Measurements from ENCODE around the gene UBASH3B.

Gene UBASH3B

DNA sequence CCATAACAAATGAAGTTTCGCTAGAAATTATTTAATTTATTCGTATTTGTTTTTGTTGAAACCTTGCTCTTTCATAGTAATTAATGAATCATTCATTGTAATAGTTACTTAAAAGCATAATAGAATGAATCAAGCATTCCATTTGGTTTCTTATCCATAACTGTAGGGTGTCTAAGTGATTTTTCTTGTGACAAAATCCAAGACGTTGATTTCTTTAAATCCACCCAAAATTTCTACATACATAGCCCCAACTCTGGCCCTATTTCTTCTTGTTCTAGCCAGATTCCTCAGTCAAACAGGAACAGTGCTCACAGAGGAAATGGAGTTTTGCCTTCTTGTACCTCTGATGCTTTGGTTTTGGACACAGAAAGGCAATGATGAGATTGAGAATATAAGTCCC lies 25.5 kb downstream of the UBASH3B start:
- no peak for DNase-seq

DNA sequence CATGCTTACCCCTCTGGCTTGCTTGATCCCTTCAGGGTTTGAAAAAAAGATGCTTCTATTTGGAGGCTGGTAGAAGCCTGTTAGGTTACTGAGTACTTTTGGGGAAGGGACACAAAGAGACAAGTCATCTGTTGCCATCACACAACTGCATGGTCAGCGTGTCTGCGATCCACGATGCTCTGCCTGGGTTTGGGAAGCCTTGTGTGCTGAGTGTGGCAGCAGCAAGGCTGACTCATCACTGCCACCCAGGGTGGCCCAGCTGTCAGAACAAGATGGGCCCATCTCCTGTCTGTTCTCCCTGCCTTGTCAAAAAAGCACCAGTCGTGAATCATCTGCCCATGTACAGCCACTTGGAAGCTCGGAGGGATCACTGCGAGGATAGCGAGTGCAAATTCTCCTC lies 26.2 kb downstream of the UBASH3B start:
- DNase-seq = no peak

GRCh38 chr11:122682464-122682863 lies 26.9 kb downstream of the UBASH3B start:
- DNase-seq = no peak

- no peak for DNase-seq
Observed at GRCh38 chr11:122685041-122685440, 29.5 kb downstream of the UBASH3B start.

GRCh38 chr11:122686111-122686510 lies 30.6 kb downstream of the UBASH3B start:
- DNase-seq = no peak

DNA sequence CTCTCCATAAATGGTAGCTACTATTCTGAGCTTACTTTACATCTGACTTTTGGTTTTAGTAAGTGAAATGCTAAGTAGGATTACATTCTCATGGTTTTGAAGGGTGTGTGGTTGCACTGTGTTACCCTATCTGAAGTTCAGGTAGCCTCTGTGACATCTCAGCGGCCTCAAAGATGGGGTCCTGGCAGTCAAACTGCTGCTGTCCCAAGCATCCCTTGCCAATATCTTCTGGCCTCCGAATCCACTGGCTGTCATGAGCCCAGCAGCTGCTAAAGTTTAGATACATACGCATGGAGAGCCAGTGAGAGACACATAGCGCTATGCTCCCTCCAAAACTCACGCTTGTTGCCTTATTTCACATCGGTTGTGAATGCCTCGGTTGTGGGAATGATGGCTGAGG lies 34.9 kb downstream of the UBASH3B start:
- DNase-seq = no peak

DNA sequence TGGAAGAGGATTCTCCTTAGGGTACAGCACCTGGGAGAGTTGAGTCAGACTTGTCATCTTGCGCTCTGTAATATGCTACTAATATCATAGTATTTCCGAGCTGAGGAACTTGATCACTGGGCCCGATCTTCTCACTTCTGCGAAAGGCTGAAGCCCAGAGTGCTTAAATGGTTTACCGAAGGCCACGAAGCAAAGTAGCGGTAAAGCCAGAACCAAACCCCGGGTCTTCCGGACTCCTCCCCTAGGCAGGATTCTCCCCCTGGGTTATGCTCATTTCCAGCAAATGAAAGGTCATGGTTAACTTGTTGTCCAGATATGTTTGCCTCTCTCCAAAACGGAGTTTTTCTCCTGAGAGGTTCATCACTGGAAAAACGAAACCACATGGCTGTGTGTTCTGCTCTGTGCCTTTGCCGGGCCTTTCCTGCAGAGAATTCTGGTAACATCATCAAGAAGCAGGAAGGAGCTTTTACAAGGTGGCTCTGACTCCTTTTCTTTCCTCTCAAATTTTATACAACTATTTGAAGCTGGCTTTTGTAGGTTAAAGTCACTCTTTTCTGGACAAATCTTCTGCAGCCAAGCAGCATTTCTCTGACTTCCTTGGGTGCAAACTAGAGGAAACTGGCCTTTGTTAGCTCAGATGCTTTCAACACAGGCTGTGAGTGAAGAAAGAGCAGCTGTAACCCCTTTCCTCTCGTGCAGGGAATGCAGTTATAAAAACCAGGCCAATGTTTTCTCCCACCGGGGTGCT lies 35.5 kb downstream of the UBASH3B start:
- no peak for DNase-seq

GRCh38 chr11:122691549-122692150 lies 36.1 kb downstream of the UBASH3B start:
- no peak for DNase-seq

DNA sequence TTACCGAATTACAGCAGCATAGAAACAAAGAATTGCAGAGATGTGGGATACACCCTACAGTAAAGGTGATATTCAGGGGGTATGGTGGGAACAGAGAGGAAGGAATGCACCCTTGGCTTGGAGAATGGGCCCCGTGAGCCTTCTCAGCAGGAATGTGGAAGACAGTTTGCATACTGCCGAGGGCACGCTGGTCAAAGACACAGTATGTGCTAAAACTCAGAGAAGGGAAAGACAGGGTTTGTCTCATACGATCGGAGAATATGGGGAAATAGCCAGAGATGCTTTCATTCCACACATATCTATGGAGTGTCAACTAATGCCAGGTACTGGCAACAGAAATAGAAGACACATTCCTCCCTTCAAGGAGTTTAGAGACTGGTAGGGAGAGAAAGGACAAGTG lies 36.9 kb downstream of the UBASH3B start:
- no peak for DNase-seq

DNA sequence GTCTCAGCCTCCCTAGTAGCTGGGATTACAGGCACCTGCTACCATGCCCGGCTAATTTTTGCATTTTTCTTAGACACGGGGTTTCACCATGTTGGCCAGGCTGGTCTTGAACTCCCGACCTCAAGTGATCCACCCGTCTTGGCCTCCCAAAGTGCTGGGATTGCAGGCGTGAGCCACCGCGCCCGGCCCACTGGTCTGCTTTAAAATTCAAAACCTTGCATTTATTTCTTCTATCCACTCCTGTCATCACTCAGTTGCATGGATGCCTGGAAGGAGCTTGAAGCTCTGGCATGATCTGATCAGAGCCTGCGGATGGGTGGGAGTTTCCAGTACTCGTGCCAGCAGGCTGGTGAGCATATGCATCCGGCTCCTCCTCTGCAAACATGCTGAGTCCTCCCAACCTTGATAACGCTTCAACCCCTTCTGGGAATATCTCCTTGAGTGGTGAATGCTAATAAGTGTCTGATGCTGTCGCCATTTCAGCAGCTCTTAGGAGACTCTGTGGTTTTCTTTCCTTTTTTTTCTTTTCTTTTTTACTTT lies 39.6 kb downstream of the UBASH3B start:
- no peak for DNase-seq

DNA sequence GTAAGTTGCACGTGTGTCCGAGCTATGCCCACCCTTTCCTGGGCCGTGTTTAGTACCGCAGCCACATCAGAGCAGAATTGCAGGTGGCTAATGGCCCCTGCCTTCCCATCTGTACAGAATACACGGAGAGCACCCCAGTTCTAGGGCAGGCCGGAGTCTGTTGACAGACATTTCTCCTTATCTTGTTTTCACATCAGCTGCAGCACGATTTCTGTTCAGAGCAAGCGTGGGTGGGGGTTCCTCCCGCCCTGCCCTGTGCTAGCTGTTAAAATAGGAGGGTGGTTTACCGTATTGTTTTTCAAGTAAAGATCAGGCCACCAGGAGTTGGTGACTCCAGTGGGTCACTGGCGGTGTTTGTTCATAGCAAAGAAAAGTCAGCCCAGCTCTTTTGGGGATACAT lies 41.1 kb downstream of the UBASH3B start:
- DNase-seq = no peak

- DNase-seq = no peak
Observed at GRCh38 chr11:122697636-122698167, 42.2 kb downstream of the UBASH3B start.

DNA sequence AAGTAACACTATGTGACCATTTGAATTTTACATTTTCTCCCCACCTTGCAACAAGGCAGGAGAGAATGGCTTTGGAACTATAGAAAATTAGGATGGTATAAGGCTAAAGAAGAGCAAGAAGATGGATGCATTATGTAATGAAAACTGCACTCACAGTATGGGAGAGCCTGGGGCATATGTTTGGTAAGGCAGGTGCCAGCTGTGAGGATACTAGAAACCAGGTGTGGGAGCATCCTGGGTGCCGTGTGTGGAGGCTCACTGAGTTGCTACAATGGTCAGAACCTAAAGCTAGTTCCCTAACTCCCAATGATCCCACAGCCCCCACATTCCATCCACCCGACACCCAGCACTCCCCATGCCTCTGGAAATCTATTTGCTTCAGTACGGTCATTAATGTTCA lies 42.9 kb downstream of the UBASH3B start:
- no peak for DNase-seq

GRCh38 chr11:122700666-122701065 lies 45.1 kb downstream of the UBASH3B start:
- no peak for DNase-seq

DNA sequence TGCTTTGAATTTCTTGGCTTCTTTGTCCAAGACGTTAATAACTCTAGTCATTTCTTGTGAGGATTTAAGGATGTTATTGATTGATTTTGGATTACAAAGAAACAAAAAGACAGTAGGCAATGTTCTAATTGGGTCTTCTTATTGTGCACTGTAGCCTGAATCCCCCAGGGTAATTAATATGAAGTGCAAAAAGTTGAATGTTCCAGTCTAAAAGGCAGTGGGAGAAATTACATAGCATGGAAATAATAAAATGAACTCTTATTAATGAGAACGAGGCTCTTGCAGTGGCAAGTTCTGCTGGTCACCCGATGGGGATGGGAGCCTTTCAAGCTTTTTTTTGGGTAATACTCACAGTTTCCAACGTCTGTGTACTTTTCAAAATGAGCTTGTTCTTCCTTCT lies 45.6 kb downstream of the UBASH3B start:
- DNase-seq = no peak

GRCh38 chr11:122703541-122704272 lies 48.2 kb downstream of the UBASH3B start:
- DNase-seq = no peak

DNA sequence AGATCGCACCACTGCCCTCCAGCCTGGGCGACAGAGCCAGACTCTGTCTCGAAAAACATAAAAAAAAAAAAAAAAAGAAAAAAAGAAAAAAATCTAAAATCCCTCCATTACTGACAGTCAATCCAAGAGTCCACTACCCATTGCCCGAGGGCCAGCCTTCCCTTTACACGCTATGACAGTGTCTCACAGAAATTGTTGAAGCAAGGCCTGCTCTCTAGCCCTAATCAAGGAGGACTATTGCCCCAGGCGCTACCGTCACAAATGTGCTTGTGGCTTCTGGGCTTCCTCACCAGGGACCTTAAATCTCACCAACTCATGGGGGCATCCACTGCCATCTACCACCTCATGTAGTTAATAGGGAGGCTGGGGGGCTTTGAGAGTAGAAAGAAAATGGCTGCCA lies 49.9 kb downstream of the UBASH3B start:
- DNase-seq = no peak

GRCh38 chr11:122706291-122707088 lies 51.0 kb downstream of the UBASH3B start:
- DNase-seq = no peak

- DNase-seq = no peak
Observed at GRCh38 chr11:122707111-122707510, 51.6 kb downstream of the UBASH3B start.

GRCh38 chr11:122707901-122708300 lies 52.4 kb downstream of the UBASH3B start:
- DNase-seq = no peak

GRCh38 chr11:122709039-122709760 lies 53.7 kb downstream of the UBASH3B start:
- DNase-seq = no peak

DNA sequence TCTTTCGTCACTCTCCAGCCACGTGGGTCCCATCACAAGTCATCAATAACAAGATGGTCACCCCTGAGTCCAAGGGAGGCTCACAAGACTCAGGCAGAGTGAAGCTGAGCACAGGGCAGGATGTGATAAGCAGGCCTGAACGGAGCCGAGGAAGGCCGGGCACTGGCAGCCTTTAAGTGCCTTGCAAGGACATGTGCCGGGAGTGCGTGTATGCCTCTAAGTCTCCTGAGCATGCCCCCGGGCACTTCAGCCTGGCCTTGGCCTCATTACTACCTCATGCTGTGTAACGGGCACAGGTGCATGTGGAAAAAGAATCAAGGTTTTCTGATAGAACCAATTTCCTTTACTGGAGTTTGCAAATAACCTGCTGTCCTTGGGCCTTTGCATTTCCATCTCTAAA lies 55.8 kb downstream of the UBASH3B start:
- DNase-seq = no peak
